ENCODE measurements around the gene PSD2.

Gene PSD2

DNA sequence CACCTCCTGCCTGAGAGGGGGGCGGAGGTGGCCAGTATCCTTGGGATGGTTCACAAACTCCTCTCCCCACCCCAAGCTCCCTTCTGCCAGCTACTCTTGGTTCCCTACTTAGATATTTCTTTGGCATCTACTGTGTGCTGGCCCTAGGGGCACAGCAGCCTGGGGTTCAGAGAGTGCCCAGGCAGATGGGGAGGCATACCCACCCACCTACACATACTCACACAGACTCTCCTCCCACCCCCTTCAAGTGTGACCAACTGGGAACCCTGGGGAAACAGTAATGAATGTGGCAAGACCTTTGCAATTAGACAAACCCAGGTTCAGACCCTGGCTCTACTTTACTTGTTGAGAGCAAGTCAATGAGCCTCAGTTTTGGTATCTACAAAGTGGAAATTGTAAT is 44.4 kb upstream of the PSD2 start:
- TF ChIP-seq POLR2AphosphoS5 (IDR thresholded peaks at IDR 0.05; ENCODE audit: low read depth, low read length) (no peak), FOXP2 (optimal IDR thresholded peaks at IDR 0.05; ENCODE audit: borderline replicate concordance, extremely low read depth, extremely low read length, insufficient read depth) (no peak), TAF1 (IDR thresholded peaks at IDR 0.05; ENCODE audit: borderline replicate concordance, insufficient read depth, low read length) (no peak), SIN3A (IDR thresholded peaks at IDR 0.05; ENCODE audit: borderline replicate concordance, insufficient read depth, low read length) (no peak)
- TF ChIP-seq, protein P1, sequence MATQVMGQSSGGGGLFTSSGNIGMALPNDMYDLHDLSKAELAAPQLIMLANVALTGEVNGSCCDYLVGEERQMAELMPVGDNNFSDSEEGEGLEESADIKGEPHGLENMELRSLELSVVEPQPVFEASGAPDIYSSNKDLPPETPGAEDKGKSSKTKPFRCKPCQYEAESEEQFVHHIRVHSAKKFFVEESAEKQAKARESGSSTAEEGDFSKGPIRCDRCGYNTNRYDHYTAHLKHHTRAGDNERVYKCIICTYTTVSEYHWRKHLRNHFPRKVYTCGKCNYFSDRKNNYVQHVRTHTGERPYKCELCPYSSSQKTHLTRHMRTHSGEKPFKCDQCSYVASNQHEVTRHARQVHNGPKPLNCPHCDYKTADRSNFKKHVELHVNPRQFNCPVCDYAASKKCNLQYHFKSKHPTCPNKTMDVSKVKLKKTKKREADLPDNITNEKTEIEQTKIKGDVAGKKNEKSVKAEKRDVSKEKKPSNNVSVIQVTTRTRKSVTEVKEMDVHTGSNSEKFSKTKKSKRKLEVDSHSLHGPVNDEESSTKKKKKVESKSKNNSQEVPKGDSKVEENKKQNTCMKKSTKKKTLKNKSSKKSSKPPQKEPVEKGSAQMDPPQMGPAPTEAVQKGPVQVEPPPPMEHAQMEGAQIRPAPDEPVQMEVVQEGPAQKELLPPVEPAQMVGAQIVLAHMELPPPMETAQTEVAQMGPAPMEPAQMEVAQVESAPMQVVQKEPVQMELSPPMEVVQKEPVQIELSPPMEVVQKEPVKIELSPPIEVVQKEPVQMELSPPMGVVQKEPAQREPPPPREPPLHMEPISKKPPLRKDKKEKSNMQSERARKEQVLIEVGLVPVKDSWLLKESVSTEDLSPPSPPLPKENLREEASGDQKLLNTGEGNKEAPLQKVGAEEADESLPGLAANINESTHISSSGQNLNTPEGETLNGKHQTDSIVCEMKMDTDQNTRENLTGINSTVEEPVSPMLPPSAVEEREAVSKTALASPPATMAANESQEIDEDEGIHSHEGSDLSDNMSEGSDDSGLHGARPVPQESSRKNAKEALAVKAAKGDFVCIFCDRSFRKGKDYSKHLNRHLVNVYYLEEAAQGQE (IDR thresholded peaks at IDR 0.05; ENCODE audit: insufficient read depth in 1 of 2, low read depth in 2 of 2, low read length in 2 of 2) = no peak

DNA sequence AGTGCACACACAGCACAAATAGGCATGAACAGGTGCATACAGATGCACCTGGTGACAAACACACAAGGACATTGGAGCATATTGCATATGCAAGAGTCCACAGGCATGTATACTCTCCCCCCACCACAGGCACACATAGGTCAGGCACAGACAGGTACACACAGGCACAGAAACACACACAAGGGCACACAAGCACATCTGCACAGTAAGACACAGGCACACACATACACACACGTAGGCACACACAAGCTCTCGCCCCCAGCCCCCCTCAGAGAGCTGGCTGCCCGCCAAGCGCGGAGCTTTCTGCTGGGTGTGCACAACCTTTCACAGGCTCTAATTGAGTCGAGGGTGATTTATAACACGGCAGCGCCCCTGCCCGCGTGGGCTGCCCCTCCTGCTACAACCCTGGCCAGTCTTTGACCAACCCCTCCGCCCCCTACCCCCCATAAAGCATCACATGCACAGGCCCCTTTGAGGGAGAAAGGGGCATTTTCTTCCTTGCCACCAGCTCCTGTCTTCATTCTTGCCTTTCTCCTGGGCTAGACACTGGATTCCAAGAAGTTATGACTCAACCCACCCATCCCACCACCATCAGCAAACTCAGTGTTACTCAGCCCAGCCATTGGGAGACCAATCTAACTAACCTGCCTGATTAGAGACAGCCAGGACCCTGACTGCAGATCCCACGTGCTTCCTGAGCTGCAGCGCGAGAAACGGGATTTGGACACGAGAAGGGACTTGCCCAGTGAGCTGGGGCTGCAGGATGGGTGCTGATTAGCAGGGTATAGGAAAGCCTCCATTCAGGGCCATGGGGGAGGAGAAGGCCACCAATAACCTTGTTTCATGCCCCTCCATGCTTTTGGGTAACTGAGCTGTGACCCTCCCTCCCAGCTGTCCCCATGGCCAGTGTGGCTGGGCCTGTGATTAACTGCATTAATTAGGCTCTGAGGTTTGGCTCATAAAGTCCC is 42.8 kb upstream of the PSD2 start:
- TF ChIP-seq TAF1 (IDR thresholded peaks at IDR 0.05; ENCODE audit: borderline replicate concordance, insufficient read depth, low read length) = no peak
- TF ChIP-seq FOXP2 (optimal IDR thresholded peaks at IDR 0.05; ENCODE audit: borderline replicate concordance, extremely low read depth, extremely low read length, insufficient read depth) = no peak
- TF ChIP-seq, protein P1 (IDR thresholded peaks at IDR 0.05; ENCODE audit: insufficient read depth in 1 of 2, low read depth in 2 of 2, low read length in 2 of 2) = no peak
- no peak for TF ChIP-seq POLR2AphosphoS5 (IDR thresholded peaks at IDR 0.05; ENCODE audit: low read depth, low read length)
- no peak for TF ChIP-seq SIN3A (IDR thresholded peaks at IDR 0.05; ENCODE audit: borderline replicate concordance, insufficient read depth, low read length)

DNA sequence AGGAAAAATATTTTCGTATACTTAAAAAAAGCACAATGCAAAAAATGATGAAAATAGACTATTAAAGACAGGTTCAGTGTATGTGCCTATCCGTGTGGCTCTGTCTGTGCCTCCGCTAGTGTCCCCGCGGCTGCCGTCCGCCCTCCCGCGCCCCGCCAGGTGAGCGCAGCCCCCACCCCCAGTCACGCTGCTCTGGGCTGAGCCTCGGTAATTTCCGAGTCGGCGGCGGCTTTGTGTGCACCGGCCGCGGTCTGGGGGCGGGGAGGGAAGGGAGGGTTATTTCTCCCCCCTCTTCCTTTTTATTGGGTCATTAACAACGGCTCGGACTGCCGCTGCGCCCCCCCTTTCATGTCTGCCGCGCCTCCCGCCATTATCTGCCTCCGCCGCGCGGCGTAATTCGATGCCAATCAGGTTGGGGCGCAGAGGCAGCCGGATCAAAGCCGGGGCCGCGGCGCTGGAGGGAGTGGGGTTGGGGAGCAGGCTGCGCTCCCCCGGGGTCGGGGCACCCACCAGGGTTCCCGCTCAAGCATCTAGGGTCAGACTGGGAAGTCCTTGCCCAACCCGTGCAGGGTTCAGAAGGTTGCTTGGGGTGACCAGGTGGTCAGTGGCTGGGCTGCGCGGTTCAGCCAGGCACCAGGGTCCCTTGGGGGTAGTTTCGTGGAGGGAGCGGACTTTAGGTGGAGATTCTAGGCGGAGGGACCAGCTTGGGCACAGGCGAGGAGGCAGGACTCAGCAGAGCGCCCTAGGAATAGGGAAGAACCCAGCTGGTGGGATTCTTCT is 39.5 kb upstream of the PSD2 start:
- TF ChIP-seq FOXP2 (optimal IDR thresholded peaks at IDR 0.05; ENCODE audit: borderline replicate concordance, extremely low read depth, extremely low read length, insufficient read depth) (no peak), TAF1 (IDR thresholded peaks at IDR 0.05; ENCODE audit: borderline replicate concordance, insufficient read depth, low read length) (no peak), POLR2AphosphoS5 (IDR thresholded peaks at IDR 0.05; ENCODE audit: low read depth, low read length) (no peak), SIN3A (IDR thresholded peaks at IDR 0.05; ENCODE audit: borderline replicate concordance, insufficient read depth, low read length) (no peak)
- TF ChIP-seq, protein P1 (IDR thresholded peaks at IDR 0.05; ENCODE audit: insufficient read depth in 1 of 2, low read depth in 2 of 2, low read length in 2 of 2) = no peak

DNA sequence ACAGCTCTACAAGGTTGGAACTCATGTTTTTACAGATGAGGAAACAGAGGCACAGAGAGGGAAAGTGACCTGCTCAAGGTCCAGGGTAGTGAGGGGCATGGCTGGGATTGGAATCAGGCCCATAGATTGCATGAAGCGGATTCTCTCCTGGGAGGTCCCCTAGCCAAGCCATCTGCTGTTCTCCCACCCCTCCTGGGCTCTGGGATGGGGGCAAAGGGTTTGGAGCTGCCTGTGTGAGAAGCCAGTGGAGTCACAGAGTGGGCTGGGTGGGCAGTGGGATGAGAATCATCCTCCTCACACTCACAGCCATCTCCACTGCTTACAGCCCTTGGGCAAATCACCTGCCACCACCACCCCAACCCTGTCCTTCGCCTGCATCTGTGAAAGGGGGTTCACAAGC is 38.6 kb upstream of the PSD2 start:
- TF ChIP-seq FOXP2 (optimal IDR thresholded peaks at IDR 0.05; ENCODE audit: borderline replicate concordance, extremely low read depth, extremely low read length, insufficient read depth) = no peak

DNA sequence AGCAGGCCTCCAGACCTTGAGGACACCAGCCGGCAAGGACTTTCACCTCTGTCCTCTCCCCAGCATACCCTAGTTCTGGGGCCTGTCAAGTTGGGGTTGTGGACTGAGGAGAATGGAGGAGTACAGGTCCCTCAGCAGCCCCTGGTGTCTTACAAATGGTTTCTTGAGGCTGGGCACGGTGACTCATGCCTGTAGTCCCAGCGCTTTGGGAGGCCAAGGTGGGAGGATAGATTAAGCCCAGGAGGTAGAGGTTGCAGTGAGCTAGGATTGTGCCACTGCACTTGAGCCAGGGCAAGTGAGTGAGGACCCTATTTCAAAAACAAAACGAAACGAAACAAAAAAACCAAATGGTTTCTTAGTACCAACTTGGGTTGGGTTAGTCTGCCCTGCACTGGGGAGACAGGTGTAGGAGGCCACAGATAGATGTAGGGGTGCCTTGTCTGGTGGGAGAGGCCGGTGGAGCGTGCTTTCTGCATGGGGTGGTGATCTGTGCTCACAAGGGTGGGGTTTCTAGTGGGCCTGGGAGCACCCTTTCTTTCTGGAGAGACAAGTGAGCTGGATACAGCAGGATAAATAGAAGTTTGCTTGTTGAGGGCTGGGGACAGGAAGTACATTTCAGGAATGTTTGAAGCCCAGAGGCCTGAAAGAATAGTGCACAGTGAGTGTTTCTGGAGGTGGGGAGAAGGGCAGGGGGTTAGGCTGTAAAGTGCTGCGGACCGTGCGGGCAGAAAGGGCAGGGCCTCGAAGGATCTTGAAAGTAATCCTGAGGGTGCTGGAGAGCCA is 37.7 kb upstream of the PSD2 start:
- TF ChIP-seq FOXP2 (optimal IDR thresholded peaks at IDR 0.05; ENCODE audit: borderline replicate concordance, extremely low read depth, extremely low read length, insufficient read depth) (no peak), POLR2AphosphoS5 (IDR thresholded peaks at IDR 0.05; ENCODE audit: low read depth, low read length) (no peak), TAF1 (IDR thresholded peaks at IDR 0.05; ENCODE audit: borderline replicate concordance, insufficient read depth, low read length) (no peak), SIN3A (IDR thresholded peaks at IDR 0.05; ENCODE audit: borderline replicate concordance, insufficient read depth, low read length) (no peak)
- TF ChIP-seq, protein P1 (IDR thresholded peaks at IDR 0.05; ENCODE audit: insufficient read depth in 1 of 2, low read depth in 2 of 2, low read length in 2 of 2) = no peak
